ENCODE data around the gene RAP1GDS1.

DNA sequence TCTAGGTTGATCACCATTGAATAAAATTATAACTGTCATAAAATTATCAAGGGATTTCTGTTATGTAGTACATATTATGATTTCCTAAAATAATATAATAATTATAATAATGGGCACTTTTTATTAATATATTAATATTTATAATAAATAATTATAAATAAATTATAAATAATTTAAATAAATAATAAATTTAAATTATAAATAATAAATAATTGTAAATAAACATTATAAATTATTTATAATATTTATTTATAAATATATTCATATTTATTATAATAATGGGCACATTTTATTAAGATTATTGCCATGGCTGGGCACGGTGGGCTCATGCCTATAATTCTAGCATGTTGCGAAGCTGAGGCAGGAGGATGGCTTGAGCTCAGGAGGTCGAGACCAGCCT is 24.5 kb downstream of the RAP1GDS1 start:
- TF ChIP-seq NFIC (IDR thresholded peaks at IDR 0.05; ENCODE audit: low read length) (no peak), SMC3 (IDR thresholded peaks at IDR 0.05; ENCODE audit: low read length) (no peak), TRIM24 (CRISPR knock-in tag; IDR thresholded peaks at IDR 0.05) (no peak), MLX (CRISPR knock-in tag; IDR thresholded peaks at IDR 0.05) (no peak), RFX5 (IDR thresholded peaks at IDR 0.05; ENCODE audit: low read depth, low read length) (no peak), ZNF589 (CRISPR knock-in tag; conservative IDR thresholded peaks at IDR 0.05) (no peak), ZBTB3 (CRISPR knock-in tag; IDR thresholded peaks at IDR 0.05; ENCODE audit: borderline replicate concordance, low read depth) (no peak), EP300 (IDR thresholded peaks at IDR 0.05; ENCODE audit: low read depth in 2 of 2, low read length in 2 of 2) (no peak), EP300 (CRISPR knock-in tag; IDR thresholded peaks at IDR 0.05; ENCODE audit: borderline replicate concordance) (no peak), POLR2AphosphoS5 (IDR thresholded peaks at IDR 0.05; ENCODE audit: low read depth, low read length) (no peak)
- TF ChIP-seq, protein P1, sequence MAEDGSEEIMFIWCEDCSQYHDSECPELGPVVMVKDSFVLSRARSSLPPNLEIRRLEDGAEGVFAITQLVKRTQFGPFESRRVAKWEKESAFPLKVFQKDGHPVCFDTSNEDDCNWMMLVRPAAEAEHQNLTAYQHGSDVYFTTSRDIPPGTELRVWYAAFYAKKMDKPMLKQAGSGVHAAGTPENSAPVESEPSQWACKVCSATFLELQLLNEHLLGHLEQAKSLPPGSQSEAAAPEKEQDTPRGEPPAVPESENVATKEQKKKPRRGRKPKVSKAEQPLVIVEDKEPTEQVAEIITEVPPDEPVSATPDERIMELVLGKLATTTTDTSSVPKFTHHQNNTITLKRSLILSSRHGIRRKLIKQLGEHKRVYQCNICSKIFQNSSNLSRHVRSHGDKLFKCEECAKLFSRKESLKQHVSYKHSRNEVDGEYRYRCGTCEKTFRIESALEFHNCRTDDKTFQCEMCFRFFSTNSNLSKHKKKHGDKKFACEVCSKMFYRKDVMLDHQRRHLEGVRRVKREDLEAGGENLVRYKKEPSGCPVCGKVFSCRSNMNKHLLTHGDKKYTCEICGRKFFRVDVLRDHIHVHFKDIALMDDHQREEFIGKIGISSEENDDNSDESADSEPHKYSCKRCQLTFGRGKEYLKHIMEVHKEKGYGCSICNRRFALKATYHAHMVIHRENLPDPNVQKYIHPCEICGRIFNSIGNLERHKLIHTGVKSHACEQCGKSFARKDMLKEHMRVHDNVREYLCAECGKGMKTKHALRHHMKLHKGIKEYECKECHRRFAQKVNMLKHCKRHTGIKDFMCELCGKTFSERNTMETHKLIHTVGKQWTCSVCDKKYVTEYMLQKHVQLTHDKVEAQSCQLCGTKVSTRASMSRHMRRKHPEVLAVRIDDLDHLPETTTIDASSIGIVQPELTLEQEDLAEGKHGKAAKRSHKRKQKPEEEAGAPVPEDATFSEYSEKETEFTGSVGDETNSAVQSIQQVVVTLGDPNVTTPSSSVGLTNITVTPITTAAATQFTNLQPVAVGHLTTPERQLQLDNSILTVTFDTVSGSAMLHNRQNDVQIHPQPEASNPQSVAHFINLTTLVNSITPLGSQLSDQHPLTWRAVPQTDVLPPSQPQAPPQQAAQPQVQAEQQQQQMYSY (CRISPR knock-in tag; IDR thresholded peaks at IDR 0.05), result no peak
- TF ChIP-seq, protein P2, sequence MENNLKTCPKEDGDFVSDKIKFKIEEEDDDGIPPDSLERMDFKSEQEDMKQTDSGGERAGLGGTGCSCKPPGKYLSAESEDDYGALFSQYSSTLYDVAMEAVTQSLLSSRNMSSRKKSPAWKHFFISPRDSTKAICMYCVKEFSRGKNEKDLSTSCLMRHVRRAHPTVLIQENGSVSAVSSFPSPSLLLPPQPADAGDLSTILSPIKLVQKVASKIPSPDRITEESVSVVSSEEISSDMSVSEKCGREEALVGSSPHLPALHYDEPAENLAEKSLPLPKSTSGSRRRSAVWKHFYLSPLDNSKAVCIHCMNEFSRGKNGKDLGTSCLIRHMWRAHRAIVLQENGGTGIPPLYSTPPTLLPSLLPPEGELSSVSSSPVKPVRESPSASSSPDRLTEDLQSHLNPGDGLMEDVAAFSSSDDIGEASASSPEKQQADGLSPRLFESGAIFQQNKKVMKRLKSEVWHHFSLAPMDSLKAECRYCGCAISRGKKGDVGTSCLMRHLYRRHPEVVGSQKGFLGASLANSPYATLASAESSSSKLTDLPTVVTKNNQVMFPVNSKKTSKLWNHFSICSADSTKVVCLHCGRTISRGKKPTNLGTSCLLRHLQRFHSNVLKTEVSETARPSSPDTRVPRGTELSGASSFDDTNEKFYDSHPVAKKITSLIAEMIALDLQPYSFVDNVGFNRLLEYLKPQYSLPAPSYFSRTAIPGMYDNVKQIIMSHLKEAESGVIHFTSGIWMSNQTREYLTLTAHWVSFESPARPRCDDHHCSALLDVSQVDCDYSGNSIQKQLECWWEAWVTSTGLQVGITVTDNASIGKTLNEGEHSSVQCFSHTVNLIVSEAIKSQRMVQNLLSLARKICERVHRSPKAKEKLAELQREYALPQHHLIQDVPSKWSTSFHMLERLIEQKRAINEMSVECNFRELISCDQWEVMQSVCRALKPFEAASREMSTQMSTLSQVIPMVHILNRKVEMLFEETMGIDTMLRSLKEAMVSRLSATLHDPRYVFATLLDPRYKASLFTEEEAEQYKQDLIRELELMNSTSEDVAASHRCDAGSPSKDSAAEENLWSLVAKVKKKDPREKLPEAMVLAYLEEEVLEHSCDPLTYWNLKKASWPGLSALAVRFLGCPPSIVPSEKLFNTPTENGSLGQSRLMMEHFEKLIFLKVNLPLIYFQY (CRISPR knock-in tag; IDR thresholded peaks at IDR 0.05; ENCODE audit: borderline replicate concordance), result no peak

Measured in HepG2 (cell line).